A549 (cell line): ENCODE measurements around the gene NBEAL1.

Source experiments
- CHD2 ChIP-seq: fragments of 150-350 bp; IDR thresholded peaks from 2 replicates; pipeline ENCODE4 v1.6.1; 2014; ENCODE audit warnings: low read length; ENCODE audit not compliant: partially characterized antibody
- CTCF ChIP-seq: fragments of >200 bp; sonication (Bioruptor Twin); formaldehyde crosslinking; IDR thresholded peaks from 3 replicates; pipeline ENCODE4 v1.5.1; 2016
- EP300 ChIP-seq, 2 experiments: fragments of >200 bp; sonication (Bioruptor Twin); formaldehyde crosslinking; IDR thresholded peaks; 2 replicates in 1 of 2; 3 replicates in 1 of 2; pipeline ENCODE4 v1.6.1; 2016 to 2017
- ESRRA ChIP-seq: fragments of 150-350 bp; IDR thresholded peaks from 2 replicates; pipeline ENCODE4 v1.6.1; 2014; ENCODE audit warnings: mild to moderate bottlenecking, low read length, borderline replicate concordance
- JUN ChIP-seq, 2 experiments: fragments of >200 bp; sonication (Bioruptor Twin); formaldehyde crosslinking; IDR thresholded peaks; 2 replicates in 1 of 2; 3 replicates in 1 of 2; pipeline ENCODE4 v1.6.1; 2016 to 2017
- JUNB ChIP-seq: fragments of >200 bp; sonication (Bioruptor Twin); formaldehyde crosslinking; IDR thresholded peaks from 2 replicates; pipeline ENCODE4 v1.6.1; 2016
- MAX ChIP-seq: IDR thresholded peaks from 2 replicates; pipeline ENCODE4 v1.6.1; 2012
- POLR2A ChIP-seq: IDR thresholded peaks from 2 replicates; pipeline ENCODE4 v1.6.1; 2012; ENCODE audit warnings: mild to moderate bottlenecking, low read length
- RNF2 ChIP-seq: fragments of 200-600 bp; sonication (generic); IDR thresholded peaks from 2 replicates; pipeline ENCODE4 v1.6.1; 2016; ENCODE audit warnings: low read depth, mild to moderate bottlenecking, antibody characterized with exemption, moderate library complexity, borderline replicate concordance
- SREBF2 ChIP-seq: fragments of 450-650 bp; IDR thresholded peaks from 2 replicates; pipeline ENCODE4 v1.6.1; 2014; ENCODE audit warnings: mild to moderate bottlenecking, moderate library complexity
- TF ChIP-seq, protein P1 (sequence below): fragments of 200-600 bp; sonication (generic); IDR thresholded peaks from 2 replicates; pipeline ENCODE4 v1.6.1; 2016; ENCODE audit warnings: antibody characterized with exemption, mild to moderate bottlenecking, moderate library complexity

GRCh38 chr2:203237346-203238238, 222.9 kb downstream of the NBEAL1 start:
- no peak for TF ChIP-seq POLR2A
- TF ChIP-seq CHD2 = no peak
- no peak for TF ChIP-seq ESRRA
- TF ChIP-seq MAX = no peak
- no peak for TF ChIP-seq EP300 (IDR thresholded peaks at IDR 0.05)
- no peak for TF ChIP-seq CTCF
- no peak for TF ChIP-seq SREBF2
- TF ChIP-seq RNF2 = no peak
- TF ChIP-seq JUNB = no peak
- TF ChIP-seq, protein P1, sequence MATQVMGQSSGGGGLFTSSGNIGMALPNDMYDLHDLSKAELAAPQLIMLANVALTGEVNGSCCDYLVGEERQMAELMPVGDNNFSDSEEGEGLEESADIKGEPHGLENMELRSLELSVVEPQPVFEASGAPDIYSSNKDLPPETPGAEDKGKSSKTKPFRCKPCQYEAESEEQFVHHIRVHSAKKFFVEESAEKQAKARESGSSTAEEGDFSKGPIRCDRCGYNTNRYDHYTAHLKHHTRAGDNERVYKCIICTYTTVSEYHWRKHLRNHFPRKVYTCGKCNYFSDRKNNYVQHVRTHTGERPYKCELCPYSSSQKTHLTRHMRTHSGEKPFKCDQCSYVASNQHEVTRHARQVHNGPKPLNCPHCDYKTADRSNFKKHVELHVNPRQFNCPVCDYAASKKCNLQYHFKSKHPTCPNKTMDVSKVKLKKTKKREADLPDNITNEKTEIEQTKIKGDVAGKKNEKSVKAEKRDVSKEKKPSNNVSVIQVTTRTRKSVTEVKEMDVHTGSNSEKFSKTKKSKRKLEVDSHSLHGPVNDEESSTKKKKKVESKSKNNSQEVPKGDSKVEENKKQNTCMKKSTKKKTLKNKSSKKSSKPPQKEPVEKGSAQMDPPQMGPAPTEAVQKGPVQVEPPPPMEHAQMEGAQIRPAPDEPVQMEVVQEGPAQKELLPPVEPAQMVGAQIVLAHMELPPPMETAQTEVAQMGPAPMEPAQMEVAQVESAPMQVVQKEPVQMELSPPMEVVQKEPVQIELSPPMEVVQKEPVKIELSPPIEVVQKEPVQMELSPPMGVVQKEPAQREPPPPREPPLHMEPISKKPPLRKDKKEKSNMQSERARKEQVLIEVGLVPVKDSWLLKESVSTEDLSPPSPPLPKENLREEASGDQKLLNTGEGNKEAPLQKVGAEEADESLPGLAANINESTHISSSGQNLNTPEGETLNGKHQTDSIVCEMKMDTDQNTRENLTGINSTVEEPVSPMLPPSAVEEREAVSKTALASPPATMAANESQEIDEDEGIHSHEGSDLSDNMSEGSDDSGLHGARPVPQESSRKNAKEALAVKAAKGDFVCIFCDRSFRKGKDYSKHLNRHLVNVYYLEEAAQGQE = no peak
- no peak for TF ChIP-seq JUN (IDR thresholded peaks at IDR 0.05)
